GM12873 (cell line): ENCODE measurements around the gene CREG2.
A peak's percentile ranks its signal among the peaks of the same experiment; 100 is the strongest.

ENCODE experiments used
- TF ChIP-seq, protein P1 (sequence below): IDR thresholded peaks from 2 replicates; pipeline ENCODE4 v1.5.1; 2012; ENCODE audit warnings: low read depth, mild to moderate bottlenecking, moderate library complexity, low read length, control low read depth; ENCODE audit not compliant: insufficient read depth; ENCODE audit errors: missing control alignments

Gene CREG2

DNA sequence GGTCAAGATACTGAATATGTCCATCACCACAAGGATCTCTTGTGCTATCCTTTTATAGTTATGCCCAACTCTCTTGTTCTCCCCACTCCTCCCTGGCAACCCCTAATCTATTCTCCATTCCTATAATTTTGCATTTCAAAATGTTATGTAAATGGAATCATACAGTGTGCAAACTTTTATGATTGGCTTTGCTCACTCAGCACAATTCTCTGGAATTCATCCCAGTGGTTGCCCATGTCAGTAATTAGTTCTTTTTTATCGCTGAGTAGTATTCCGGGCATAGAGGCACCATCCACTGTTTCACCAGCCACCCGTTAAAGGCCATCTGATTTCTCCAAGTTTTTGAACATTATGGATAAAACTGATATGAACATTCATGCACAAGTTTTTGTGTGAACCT, 40.4 kb downstream of the CREG2 start:
- TF ChIP-seq, protein P1, sequence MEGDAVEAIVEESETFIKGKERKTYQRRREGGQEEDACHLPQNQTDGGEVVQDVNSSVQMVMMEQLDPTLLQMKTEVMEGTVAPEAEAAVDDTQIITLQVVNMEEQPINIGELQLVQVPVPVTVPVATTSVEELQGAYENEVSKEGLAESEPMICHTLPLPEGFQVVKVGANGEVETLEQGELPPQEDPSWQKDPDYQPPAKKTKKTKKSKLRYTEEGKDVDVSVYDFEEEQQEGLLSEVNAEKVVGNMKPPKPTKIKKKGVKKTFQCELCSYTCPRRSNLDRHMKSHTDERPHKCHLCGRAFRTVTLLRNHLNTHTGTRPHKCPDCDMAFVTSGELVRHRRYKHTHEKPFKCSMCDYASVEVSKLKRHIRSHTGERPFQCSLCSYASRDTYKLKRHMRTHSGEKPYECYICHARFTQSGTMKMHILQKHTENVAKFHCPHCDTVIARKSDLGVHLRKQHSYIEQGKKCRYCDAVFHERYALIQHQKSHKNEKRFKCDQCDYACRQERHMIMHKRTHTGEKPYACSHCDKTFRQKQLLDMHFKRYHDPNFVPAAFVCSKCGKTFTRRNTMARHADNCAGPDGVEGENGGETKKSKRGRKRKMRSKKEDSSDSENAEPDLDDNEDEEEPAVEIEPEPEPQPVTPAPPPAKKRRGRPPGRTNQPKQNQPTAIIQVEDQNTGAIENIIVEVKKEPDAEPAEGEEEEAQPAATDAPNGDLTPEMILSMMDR = no peak

DNA sequence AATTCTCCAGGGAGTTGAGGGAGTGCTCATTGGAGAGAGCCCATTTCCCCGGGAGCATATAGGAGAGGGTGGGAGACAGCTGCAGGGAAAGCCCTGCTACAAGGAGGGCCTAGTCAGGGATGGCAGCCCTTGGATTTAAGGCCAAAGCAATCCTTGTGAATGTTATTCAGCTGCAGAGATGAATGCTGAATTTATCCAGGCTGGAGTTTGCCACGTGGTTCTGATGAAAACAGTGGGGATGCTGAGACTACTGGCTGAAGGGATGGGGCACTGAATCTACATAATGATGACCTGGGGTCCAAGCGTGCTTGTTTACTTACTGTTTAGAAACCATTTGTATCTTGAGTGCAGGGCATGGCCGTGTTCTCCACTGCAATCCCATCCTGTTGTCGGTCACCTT, 43.2 kb downstream of the CREG2 start:
- TF ChIP-seq, protein P1 = no peak

DNA sequence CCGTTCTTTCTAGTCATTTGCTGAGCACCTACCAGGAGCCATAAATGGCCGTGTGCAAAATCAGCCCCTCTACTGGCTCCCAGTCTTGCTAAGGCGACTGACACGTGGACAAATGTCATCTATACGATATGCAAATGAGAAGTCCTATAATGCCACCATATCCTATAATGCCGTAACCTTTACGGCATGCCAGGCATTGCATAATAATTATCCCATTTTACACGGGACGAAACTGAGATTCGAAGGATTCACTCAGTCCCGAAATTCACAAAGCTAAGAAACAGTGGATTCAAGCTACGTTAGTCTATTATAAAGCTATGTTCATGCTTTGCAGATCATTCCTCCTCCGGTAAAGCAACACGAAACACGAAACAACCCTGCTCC, 44.7 kb downstream of the CREG2 start:
- TF ChIP-seq, protein P1 = no peak

DNA sequence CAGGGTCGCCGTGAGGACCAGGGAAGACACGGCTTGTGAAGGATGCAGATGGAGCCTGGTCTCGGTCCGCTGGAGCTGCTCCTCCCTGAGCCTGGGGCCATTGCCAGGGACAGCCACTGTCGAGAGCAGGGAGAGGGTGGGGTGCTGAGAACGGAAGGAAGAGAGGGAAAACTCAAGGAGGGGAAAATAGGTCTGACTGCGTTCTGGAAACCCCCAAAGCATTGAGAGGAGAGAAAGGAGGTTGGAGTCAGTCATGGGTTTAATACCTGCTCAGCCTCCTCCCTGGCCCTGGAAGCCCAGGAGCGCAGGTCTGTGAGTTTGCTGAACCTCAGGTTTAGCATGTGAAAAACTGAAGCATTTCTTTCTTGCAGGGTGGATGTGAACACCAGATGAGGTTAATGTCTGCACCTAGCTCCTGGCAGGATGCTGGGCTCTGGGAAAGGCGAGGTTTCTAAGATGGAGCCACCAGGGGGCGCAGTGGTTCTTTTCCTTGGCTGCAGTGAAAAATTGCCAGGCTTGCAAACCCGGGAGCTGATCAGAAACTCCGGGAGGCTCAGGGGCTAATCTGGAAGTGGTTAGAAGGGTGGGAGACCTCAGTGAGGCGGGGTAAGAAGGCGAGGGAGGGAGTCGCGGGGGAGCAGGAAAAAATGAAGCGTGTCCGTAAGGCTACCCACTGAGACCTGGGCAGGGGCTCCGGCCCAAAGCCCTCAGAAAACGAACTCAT, 45.2 kb downstream of the CREG2 start:
- TF ChIP-seq, protein P1 = peak; percentile 85

DNA sequence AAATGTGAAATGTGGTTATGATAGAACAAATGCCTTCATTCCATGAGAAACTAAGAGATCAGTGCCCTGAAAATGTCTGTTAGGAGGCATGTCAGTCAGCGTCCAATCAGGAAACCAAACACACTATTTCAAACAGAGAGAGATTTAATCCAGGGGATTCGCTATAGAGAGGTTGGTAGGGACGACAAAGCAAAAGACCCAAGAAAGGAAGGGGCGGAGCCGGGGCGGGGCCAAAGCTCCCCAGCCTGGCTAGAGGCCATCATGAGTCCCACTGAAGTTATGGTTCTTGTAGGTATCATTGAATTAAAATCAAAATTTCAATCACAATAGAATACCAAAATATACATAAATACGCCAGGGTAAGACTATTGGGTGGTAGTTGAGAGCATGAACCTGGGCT, 45.9 kb downstream of the CREG2 start:
- TF ChIP-seq, protein P1 = no peak

DNA sequence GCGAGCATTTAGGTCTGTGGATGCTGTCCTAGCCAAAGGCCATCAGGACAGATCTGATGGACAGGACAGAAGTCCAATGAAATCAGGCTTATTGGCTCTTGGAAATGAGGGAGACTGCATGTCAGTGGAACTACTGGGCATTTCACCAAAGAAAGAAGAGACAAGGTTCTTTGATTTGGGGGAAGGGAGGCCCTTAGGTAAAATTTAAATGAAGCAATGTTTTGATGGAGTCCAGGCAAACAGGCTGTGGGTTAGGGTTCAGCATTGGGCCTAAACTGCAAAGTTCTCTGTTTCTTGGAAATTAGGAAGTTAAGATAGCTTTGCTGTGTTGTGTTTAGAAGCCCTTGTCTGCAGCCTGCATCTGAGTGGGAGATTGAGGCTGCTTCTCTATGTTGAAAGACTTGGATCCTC, 47.2 kb downstream of the CREG2 start:
- TF ChIP-seq, protein P1 = no peak

DNA sequence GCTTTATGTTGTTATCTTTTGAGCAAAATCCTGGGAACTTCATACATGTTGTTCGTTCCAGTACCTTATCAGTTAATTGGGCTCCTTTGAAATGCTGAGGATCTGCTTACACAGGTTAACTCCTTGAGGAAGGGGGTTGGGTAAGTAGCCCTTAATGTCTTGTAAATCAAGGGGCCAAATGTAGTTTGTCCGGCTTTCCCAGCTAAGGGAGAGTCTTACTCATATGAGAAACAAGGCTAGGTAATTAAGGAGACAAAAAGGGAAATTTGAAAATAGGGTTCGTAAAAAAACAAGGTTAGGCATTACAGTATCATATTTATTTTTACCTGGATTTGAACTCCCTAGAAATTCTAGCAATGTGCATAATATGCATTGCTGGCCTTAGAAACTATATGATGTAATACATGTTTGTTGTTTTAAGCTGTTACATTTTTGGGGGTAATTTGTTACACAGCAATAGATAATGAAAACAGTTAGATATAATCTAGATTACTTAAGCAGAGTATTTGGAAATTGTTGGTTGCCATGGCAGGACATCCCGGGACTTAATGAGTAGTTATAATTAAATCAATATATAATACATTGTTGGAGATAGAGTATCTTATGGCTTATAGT, 47.9 kb downstream of the CREG2 start:
- TF ChIP-seq, protein P1 = no peak
